OCI-M2 (cell line): ENCODE results near the gene VPS9D1.
"Not testable (repeated sequence)": the region's sequence is repeated elsewhere in the genome, so short reads cannot be mapped to it uniquely, and the experiment has no call there.

Experiments used
- DNase-seq: peaks from one replicate; lab custom pipeline; 2025; ENCODE audit not compliant: unreplicated experiment; lab: John Stamatoyannopoulos, UW

The VPS9D1 gene

DNA sequence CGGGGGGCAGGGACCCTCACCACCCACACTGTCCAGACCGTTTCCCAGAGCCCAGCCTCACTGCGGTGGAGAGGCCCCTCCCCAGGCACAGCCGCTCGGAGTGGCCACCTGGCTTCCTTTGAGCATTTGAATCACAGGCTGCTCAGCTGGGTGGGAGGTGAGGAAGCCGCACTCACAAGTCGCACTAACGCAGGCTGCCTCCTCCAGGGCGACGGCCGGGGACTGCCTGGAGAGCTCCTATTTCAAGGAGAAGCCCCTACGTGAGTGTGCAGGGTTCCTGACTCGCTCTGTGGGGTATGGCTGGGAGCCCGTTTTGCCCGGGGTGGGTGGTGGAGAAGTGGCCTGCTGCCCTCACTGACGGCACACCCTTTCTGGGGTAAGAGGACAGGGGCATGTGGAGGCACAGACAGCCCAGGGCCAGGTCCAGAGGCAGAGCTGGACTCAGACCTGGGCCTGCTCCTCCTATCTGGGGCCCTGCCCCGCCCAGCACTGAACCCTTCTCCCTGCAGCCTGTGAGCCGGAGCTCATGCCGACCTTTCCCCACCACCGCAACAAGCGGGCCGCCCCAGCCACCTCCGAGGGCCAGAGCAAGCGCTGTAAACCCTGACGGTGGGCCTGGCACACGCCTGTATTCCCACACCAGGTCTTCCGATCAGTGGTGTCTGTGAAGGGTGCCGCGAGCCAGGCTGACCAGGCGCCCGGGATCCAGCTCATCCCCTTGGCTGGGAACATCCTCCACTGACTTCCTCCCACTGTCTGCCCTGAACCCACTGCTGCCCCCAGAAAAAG is 25.4 kb downstream of the VPS9D1 start:
- DNase-seq = no peak

DNA sequence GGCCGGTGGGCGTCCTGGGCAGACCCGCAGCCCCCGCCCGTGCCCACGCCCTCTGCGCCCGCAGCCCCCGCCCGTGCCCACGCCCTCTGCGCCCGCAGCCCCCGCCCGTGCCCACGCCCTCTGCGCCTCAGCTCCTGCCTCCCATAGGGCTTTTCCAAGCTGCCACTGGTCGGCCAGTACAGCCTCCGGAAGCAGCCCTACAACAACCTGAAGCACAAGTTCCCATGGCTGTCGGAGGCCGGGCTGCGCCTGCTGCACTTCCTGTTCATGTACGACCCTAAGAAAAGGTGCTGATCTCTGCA is 26.0 kb downstream of the VPS9D1 start:
- DNase-seq = not testable (repeated sequence)

DNA sequence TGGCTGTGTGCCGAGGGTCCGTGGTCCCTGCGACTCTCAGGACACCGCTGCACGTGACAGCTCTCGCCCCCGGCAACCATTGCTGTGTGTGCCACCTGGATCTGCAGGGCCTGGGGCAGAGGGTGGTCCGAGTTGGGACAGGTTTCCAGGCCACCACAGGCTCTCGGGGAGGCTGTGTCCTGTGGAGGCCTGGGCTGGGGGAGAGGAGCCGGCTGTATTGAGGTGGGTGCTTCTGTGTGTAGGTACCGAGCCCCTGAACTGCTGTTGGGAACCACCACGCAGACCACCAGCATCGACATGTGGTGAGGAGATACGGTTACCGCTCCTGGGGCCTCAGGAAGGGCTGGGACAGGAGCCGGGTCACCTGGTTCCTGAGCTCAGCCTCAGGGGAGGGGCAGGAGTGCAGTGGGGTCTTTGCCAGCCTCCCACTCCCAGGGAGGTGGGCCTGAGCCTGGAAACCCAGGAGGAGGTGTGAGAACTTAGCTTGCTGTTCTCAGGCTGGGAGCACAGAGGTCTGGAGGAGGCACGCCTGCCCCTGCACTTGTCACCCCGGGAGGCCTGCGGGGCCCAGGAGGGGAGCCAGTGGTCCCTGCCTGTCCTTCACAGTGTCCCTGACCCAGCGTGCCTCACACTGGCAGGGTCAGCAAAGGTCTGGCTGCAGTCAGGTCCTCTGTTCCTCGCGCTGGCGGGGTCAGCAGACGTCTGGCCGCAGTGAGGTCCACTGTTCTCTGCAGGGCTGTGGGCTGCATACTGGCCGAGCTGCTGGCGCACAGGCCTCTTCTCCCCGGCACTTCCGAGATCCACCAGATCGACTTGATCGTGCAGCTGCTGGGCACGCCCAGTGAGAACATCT is 26.5 kb downstream of the VPS9D1 start:
- DNase-seq = no peak

DNA sequence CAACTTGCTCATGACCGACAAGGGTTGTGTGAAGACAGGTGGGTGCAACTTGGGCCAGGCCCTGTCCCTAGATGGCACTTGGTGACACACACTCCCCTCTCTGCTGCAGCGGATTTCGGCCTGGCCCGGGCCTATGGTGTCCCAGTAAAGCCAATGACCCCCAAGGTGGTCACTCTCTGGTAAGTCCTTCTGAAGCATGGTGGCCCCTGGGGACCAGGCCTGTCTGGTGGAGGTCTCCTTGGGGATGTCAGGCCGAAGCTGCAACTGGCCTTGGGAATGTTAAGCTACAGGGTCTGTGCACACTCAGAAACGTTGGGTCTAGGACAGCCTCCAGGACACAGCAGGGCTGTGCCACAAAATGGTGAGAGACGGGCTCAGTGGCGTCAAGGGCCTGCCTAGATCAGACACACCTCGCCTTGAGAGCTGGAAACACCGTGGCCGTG is 27.4 kb downstream of the VPS9D1 start:
- no peak for DNase-seq

DNA sequence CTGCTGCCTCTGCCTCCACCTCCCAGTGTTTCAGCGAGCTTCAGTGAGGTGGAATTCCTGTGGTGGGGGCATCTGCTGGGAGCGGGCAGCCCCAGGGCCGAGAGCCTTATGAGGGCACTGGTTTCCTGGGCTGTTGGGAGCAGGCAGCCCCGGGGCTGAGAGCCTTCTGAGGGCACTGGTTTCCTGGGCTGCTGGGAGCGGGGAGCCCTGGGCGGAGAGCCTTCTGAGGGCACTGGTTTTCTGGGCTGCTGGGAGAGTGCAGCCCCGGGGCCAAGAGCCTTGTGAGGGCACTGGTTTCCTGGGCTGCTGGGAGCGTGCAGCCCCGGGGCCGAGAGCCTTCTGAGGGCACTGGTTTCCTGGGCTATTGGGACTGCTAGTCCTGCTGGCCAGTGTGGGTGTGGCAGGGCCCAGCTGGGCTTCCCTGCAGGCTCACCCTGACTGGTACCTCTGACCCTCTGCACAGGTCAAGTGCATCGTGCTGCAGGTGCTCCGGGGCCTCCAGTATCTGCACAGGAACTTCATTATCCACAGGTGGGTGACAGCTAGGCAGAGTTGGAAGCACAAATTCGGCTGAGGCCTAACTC is 28.6 kb downstream of the VPS9D1 start:
- no peak for DNase-seq

DNA sequence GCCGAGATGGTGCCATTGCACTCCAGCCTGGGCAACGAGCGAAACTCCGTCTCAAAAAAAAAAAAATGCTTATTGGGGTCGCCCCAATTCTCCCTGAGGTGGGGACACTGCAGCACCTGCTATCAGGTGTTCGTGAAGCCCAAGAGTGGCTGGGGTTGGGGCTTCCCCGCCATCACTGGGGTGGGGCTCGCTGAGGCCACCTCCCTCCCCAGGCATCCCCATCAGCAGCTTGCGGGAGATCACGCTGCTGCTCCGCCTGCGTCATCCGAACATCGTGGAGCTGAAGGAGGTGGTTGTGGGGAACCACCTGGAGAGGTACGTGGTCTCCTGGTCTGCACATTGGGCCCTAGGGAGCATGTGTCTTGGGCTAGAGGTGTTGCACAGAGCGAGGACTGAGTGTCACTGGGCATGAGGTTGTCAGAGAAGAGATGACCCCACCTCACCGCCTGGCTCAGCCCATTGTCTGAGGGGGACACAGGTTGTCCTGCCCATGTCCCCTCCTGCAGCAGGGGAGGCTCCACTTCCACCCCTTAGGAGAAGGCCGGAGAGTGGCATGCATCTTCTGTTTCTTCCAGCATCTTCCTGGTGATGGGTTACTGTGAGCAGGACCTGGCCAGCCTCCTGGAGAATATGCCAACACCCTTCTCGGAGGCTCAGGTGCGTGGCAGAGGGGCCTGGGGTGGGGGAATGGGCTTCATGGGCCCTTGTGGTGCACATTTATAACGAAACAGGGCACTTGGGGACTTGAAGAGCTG is 29.3 kb downstream of the VPS9D1 start:
- DNase-seq = no peak

DNA sequence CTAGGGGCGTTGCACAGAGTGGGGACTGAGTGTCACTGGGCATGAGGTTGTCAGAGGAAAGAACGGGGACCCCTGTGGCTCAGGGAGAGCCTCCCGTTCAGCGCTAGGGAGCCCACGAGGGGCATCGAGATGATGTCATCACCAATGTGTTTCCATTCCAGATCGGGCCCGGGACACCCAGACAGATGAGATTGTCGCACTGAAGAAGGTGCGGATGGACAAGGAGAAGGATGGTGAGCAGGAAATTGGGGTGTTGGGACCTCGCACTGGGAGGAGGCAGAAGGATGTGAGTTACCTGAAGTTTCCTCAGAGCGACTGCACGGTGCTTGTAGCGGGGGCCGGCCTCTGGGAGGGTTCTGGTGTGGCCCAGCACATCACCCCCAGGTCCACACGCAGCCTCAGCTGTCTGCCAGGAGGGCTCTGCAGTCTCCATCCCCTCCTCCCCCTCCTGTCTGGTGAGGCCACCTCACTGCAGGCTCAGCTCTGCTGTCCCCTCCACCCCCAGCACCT is 30.3 kb downstream of the VPS9D1 start:
- no peak for DNase-seq

DNA sequence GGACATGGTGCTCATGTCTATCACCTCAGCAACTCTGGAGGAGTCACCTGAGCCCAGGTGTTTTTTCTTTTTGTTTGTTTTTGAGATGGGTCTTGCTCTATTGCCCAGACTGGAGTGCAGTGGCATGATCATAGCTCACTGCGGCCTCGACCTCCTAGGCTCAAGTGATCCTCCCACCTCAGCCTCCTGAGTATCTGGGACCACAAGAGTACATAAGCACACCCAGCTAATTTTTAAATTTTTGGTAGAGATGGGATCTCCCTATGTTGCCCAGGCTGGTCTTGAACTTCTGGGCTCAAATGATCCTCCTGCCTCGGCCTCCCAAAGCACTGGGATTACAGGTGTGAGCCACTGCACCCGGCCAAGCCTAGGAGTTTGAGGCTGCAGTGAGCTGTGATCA is 31.1 kb downstream of the VPS9D1 start:
- not testable (repeated sequence) for DNase-seq

DNA sequence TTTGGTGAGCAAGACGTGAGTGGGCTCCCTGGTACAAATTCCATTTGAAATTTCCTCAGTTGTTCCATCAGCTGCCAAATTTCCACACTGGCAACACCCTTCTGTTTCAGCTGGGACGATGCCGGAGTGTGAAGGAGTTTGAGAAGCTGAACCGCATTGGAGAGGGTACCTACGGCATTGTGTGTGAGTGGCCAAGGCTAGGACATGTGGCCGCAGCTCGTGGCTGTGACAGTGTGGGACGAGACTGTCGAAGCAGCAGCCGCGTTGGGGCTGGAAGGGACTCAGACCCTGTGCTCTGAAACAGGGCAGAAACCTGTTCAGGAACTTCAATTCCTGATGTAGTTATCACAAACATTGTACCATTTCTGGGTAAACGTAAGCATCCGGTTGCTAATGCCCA is 31.6 kb downstream of the VPS9D1 start:
- DNase-seq = no peak

DNA sequence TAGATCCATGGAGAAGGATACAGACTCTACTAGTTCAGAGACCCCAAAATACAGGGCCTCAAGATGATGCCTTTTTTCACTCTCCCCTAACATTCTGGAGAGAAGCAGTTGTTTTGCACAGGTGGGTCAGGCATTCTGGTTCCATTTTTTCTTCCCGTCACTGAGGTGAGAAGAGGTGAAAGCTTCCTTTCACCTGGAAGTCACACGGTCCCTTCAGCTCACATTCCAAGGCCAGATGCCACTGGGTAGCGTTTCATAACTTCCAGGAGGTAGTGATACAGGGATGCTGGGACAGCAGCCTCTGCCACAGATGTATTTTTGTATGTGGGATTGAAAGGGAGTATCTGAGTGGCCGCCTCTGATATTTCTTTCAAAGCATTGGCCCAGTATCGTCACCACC is 32.3 kb downstream of the VPS9D1 start:
- DNase-seq = no peak

DNA sequence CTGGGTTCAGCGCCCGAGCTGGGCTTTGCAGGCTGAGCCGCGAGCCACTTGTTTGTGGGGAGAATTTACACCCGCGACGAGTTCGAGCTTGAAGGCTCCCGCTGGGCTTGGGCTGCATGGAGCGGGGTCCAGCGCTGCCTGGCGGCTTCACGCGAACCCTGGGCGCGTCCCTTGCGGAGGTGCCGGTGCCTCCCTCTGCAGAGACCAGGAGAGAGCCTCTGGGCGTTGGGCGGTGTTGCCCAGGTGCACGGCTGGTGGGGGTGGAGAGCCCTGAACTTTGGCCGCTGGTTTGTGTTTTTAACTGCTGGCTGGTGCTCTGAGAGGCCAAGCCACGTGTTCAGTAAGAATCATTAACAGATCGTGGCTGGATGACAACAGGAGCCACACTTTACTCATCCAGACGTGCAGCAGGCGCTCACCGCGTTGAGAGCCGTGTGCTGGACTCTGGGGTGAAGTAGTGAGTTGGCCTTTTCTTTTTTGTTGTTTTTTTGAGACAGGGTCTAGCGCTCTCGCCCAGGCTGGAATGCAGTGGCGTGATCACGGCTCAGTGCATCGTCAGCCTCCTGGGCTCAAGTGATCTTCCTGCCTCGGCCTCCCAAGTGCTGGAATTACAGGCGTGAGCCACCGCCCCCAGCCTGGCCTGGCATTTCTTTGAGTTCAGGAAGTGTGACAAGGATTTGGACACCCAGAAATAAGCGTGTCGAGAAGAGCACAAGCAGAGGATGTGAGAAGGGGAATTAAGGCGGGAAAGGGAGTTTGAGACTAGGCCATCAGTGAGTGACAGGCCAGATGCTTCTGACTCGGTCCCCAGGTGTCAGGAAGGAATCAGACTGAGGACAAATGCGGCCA is 33.4 kb downstream of the VPS9D1 start:
- no peak for DNase-seq

DNA sequence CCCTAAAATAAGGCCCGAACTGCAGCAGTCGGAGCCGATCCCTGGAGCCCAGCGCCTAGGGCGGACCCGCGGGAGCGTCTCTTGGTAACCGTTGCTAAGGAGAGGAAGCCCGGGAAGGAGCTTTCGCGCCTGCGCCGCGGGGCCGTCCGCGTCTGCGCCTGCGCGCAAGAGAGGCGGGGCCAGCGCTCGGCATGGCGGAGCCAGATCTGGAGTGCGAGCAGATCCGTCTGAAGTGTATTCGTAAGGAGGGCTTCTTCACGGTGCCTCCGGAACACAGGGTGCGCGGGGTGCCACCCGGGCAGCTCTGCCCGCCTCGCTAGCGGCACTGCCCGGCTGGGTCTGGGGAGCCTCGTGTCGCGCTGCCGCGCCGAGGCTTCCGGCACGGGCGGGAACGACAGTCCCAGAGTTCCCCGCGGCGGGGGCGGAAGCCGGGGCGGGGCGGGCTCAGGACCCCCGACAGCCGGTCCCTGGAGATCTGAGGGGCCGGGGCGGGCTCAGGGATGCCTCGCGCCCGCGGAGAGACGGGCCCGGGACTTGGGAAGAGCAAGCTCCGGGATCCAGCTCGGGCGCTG is 34.1 kb downstream of the VPS9D1 start, which contains the start of gene CDK10:
TSS of gene CDK10 (plus strand) at position 170 of the 572 bp plus-strand sequence. CDS start at position 192, 22 bp downstream.
- peak; percentile 45 for DNase-seq

DNA sequence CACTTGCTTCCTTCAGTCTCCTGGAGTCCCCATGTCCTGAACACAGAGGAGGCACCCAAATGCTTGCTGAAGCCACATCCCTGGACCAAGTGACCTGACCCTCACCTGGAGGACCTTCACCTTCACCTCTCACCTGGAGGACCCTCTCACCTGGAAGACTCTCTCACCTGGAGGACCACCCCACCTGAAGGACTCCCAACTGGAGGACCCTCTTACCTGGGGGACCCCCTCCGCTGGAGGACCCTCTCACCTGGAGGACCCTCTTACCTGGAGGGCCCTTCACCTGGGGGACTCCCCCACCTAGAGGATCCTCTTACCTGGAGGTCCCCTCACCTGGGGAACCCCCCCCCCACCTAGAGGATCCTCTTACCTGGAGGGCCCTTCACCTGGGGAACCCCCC is 34.8 kb downstream of the VPS9D1 start:
- no peak for DNase-seq

DNA sequence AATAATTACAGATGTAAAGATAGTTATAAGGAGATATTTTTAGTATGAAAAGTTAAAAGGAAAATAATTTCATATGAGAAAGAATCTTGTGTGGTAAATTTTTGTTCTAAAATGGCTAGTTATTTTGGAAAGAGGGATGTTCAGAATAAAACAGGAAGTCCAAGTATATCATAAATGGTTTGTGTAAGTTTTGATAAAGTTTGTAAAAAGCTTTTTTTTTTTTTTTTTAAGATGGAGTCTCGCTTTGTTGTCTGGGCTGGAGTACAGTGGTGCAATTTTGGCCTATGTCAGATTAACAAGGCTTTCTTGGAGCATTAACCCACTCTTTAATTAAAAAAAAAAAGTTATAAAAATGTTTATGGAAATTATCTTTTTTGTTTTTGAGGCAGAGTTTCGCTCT is 42.4 kb downstream of the VPS9D1 start:
- no peak for DNase-seq

DNA sequence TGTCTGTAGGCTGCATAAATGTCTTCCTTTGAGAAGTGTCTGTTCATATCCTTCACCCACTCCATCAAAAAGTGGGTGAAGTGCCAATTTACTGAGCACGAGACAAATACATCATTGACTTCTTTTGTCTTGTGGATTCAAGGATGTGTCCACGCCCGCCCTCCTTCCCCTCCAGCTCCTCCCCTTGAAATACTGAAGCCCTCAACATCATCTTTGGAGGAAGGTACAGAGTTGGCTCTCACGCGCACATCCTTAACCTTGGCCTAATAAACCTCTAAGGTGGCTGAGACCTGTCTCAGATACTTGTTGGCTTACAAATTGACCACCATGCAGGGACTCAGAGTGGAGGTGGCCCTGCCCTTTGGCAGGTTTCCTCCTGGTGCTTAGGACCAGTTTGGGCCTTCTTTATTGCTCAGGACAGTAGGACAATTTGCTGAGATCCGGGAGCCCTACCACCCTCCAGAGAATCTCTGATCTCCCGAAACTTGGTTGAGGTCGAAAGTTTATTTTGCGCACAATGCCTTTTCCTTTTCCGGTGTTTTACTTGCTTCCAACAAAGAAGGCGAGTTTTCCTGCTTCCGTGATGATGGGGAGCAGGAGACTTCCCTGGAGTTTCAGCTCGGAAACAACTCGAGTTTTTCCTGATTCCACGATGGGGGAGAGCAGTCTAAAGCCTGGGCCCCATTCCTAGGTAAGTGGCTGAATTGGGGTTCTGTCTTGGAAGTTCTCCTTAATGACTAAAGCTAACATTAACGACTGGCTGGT is 48.3 kb downstream of the VPS9D1 start:
- DNase-seq = no peak

DNA sequence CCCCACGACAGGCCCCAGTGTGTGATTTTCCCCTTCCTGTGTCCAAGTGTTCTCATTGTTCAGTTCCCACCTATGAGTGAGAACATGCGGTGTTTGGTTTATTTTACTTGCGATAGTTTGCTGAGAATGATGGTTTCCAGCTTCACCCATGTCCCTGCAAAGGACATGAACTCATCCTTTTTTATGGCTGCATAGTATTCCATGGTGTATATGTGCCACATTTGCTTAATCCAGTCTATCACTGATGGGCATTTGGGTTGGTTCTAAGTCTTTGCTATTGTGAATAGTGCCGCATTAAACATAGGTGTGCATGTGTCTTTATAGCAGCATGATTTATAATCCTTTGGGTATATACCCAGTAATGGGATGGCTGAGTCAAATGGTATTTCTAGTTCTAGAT is 49.1 kb downstream of the VPS9D1 start:
- DNase-seq = not testable (repeated sequence)

DNA sequence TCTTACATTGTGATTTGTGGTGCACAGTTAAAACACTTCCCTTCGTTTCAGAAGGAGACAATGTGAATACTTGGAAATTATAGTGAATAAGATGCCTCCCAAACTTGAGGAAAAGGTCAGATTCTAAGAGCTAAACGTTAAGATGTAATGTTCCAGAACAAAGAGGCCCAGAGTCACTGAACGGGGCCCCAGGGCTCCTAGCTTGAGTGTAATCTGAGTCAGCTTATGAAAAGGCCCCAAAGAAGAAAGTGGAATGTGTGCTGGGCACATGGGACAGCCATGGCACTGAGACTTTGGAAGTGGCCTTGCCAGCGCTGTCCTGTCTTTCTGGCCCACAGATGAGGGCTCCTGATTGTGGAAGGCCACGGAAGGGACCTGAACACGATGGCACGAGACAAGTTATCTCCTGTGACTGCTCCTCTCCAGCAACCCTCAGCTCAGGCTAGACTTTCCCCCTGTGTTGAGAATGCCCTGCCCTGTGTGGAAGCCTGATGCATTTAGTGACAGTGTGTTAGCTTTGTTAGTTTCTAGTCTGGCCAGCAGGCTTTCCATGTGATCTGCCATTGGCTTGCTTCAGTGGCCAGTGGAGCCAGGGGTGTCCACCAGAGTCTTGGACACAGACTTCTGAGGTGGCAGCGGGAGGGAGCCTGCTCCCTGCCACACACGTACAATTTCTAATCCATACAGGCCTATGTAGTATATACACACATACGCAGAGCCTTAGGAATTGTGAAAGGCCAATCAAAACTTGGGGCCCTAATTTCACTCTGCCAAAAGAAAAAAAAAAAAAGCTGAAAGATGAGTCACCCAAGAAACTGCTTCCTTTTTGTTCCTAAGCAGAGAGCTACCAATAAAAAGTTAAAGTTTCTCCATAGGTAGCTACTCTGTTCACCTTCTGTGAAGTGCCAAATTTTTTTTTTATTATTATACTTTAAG is 49.9 kb downstream of the VPS9D1 start:
- no peak for DNase-seq

DNA sequence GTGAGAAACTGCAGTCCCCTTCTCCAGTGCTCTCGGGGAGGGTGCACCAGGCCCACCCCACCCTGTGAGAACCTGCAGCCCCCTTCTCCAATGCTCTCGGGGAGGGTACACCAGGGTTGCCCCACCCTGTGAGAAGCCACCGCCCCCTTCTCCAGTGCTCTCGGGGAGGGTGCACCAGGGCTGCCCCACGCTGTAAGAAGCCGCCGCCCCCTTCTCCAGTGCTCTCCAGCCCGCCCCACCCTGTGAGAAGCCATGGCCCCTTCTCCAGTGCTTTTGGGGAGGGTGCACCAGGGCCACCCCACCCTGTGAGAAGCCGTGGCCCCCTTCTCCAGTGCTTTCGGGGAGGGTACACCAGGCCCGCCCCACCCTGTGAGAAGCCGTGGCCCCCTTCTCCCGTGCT is 50.9 kb downstream of the VPS9D1 start:
- no peak for DNase-seq
